ENCODE measurements around the gene STK33.

Gene STK33

GRCh38 chr11:8352103-8352875 lies 241.7 kb downstream of the STK33 start:
- no peak for DNase-seq

- no peak for DNase-seq
Measured at GRCh38 chr11:8351223-8351622, 242.8 kb downstream of the STK33 start.

- no peak for DNase-seq
Measured at GRCh38 chr11:8347978-8348377, 246.1 kb downstream of the STK33 start.

GRCh38 chr11:8346157-8346755 lies 247.8 kb downstream of the STK33 start:
- no peak for DNase-seq

- no peak for DNase-seq
Measured at GRCh38 chr11:8345179-8345578, 248.8 kb downstream of the STK33 start.

- DNase-seq, result no peak
Measured at GRCh38 chr11:8344346-8344745, 249.7 kb downstream of the STK33 start.

GRCh38 chr11:8342821-8343681 lies 251.0 kb downstream of the STK33 start:
- no peak for DNase-seq

GRCh38 chr11:8341996-8342395 lies 252.0 kb downstream of the STK33 start:
- no peak for DNase-seq

Measured in NCI-H524 treated with DMSO at 0.1 percent for 48 hours (cell line).